HG03342 (cell line): Measurements from ENCODE around the gene TXNRD1.

Experiments used
- ATAC-seq: cut with Tn5 transposase; IDR thresholded peaks from one replicate; pipeline ENCODE4 v1.9.1; 2021; ENCODE audit warnings: mild to moderate bottlenecking, moderate library complexity; ENCODE audit not compliant: unreplicated experiment

The TXNRD1 gene

DNA sequence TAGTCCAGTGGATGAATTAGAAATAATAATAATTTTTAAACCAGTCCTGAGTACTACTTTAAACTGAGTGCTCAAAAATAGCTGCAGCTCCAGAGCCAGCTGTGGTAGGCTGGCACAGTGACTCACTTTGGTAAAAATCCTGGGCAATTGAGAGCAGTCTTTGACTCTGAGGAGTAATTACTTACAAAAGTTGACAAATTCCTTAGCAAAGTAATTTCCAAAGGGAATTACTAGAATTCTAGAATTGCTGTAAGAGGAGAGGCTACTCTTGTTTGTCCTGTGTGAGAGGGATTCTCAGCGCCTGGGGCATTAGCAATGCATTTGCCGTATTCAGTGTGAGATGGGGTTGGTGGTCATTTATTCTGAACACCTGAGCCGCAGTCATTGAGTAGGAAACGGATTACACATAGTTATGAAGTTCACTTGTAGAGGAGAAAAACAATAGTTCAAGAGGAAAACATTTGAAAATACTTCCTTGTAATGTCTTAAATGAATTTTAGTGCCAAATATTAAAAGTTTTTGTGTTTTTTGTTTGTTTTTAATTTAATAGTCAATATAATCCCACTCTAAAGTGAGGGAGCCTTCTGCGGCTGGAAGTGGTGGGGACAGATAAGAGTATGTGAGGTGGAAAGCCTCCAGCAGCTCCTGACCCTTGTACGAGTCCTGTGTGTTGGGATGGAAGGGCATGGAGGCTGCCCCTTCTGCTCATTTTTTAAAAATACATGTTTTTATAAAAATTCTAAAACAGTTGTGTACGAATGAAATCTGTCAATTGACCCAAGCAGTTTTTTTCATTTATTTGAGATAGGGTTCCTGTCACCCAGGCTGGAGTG, 129.9 kb downstream of the TXNRD1 start:
- no peak for ATAC-seq

DNA sequence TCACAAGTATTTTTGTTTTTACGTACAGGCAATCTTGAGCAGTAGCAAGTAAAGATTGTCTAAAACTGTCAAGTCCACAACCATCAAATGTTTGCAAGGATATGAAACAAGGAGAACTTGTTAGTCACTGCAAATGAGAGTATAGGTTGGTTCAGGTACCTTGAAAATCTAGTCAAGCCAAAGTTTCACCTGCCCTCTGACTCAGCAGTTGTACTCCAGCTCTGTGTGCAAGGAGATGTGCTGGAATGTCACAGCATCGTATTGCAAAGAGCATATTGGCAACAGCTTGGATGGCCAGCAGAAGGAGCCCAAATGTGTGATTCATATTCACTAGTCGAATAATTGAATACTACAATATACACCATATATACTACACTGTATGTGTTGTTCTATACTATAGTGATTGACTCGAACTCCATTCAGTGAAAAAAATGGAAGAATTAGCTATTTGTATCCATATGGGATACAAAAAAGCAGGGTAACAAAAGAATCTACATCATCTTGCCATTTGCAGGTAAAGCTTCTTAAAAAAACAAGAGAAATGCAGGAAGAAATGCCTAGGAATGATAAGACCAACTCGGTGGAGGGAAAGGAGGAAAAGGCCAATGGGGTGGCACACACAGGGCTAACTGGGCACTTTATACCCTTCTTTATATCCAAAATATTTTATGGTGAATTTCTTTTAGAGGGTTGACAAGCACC, 131.9 kb downstream of the TXNRD1 start:
- ATAC-seq: no peak

DNA sequence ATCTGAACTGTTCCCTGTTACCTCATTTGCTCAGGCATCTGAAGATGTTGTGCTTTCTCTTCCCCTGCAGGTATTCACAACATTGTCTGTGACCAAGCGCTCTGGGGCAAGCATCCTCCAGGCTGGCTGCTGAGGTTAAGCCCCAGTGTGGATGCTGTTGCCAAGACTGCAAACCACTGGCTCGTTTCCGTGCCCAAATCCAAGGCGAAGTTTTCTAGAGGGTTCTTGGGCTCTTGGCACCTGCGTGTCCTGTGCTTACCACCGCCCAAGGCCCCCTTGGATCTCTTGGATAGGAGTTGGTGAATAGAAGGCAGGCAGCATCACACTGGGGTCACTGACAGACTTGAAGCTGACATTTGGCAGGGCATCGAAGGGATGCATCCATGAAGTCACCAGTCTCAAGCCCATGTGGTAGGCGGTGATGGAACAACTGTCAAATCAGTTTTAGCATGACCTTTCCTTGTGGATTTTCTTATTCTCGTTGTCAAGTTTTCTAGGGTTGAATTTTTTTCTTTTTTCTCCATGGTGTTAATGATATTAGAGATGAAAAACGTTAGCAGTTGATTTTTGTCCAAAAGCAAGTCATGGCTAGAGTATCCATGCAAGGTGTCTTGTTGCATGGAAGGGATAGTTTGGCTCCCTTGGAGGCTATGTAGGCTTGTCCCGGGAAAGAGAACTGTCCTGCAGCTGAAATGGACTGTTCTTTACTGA, 132.9 kb downstream of the TXNRD1 start:
- no peak for ATAC-seq

DNA sequence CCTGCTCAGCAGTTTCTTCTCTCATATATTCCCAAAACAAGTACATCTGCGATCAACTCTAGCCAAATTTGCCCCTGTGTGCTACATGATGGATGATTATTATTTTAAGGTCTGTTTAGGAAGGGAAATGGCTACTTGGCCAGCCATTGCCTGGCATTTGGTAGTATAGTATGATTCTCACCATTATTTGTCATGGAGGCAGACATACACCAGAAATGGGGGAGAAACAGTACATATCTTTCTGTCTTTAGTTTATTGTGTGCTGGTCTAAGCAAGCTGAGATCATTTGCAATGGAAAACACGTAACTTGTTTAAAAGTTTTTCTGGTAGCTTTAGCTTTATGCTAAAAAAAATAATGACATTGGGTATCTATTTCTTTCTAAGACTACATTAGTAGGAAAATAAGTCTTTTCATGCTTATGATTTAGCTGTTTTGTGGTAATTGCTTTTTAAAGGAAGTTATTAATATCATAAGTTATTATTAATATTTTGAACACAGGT, 133.5 kb downstream of the TXNRD1 start:
- ATAC-seq: no peak

DNA sequence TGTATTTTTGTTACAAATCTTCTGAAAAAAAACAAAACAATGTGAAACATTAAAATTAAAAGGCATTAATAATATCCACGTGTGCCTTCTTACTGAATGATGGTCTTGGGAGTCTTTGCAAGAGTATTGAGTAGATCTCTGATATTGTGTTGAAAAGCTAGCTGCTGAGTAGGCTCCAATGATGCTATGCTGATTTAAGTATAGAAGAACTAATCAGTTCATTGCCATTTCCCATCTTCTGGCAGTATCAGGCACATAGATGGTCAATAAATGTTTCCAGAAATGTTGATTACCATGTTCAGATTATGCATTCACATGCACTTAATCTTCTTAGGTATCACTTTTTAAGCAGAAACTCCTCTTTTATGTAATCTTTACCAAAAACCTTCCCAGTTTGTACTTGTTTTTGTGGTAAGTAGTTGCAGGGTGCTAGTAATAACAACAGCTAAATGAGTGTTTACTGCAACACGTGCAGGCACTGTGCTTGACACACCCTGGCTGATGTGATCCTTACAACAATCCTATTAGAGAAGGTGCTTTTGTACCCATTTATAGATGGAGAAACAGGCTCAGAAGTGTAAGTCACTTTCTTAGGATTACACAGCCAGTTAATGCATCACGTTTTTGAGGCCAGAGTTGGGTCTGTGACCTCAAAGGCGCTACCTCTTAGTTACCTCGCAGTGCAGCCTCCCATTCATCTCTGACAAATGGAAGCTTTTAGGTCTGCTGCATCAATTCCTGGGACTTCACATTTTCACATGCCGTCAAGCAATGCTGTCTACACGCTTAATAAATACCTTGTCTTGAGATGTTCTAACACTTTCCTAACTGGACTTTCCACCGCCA, 134.9 kb downstream of the TXNRD1 start:
- ATAC-seq: no peak

DNA sequence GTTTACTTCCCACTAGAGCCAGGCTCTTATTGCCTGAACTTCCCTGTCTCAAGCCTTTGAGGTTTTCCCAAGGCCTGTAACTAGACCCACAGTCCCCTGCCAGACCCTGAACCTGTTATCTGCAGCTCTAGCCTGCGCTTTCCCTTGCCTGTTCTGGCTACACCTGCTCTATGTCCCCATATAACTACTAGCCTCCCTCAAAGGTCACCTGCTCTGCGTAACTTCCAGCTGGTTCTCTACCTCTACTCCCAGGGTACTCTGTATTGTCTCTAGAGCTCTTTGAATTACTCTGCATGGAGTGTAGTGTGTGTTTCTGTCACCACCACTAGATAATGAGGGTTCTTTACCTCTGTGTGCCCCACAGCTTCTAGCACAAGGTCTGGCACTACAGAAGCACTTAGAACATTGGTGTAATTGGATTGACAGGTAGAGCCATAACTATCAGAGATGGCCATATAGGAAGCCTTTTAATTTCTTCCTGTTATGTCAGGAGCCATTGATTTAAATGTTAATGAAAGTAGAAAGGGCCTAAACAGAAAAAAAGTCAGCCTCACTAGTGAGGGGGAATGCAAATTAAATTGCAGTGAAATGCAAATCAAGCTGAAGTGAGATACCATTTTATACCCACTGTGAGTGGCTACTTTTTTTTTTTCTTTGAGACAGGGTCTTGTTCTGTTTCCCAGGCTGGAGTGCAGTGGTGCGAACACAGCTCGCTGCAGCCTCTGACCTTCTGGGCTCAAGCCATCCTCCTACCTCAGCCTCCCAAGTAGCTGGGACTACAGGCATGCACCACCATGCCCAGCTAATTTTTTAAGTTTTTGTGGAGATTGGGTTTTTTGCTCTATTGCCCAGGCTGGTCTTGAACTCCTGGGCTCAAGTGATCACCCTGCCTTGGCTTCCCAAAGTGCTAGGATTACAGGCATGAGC, 135.7 kb downstream of the TXNRD1 start:
- no peak for ATAC-seq

DNA sequence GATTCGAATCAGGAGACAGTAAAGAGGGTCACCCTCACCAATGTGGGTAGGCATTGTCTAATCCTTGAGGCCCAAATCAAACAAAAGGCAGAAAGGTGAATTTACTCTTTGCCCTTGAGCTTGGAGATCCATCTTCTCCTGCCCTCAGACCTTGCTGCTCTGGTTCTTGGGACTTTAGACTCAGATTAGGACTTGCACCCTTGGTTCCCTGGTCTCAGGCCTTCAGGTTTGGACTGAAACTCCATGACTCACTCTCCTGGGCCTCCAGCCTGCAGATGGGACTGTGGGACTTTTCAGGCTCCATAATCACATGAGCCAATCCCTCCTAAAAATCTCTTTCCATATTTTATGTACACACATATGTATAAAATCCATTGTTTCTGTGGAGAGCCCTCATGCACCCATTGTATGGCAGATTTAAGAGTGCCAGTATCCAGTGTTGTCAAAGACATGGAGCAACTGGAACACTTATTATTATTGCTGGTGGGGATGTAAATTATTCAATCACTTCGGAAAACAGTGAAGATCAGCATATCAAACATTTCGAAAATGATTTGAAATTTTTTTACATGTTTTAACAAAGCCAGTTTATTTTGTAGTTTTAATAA, 136.6 kb downstream of the TXNRD1 start:
- no peak for ATAC-seq

DNA sequence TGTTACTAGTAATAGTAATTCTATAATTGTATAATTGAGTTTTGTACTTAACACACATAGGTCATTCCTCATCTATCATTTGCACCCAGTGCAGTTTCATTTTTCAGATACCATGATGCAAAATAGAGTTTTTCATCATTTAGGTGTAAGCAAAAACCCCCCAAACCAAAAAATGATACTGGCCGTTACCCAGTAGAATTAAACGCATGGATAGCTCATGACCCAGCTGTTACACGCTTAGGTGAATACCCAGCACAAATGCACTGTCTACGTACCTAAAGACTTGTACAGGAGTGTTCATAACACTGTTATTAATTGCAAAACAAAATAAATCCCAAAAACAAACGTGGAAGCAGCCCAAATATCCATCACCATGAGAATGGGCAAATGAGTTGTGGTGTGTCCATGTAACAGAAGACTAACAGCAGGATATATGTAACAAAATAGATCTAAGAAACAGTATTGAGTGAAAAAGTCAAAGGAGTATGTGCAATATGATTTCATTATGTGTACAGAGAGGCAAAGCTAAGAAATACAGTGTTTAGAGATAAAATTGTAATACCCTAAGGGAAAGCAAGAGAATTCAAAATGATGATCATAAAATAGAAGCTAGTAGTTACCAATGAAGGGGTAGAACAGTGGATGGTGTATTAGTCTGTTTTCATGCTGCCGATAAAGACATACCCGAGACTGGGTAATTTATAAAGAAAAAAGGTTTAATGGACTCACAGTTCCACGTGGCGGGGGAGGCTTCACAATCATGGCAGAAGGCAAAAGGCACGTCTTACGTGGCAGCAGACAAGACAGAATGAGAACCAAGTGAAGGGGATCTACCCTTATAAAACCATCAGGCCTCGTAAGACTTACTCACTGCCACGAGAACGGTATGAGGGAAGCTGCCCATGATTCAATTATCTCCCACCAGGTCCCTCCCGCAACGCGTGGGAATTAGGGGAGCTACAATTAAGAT, 137.7 kb downstream of the TXNRD1 start:
- no peak for ATAC-seq

DNA sequence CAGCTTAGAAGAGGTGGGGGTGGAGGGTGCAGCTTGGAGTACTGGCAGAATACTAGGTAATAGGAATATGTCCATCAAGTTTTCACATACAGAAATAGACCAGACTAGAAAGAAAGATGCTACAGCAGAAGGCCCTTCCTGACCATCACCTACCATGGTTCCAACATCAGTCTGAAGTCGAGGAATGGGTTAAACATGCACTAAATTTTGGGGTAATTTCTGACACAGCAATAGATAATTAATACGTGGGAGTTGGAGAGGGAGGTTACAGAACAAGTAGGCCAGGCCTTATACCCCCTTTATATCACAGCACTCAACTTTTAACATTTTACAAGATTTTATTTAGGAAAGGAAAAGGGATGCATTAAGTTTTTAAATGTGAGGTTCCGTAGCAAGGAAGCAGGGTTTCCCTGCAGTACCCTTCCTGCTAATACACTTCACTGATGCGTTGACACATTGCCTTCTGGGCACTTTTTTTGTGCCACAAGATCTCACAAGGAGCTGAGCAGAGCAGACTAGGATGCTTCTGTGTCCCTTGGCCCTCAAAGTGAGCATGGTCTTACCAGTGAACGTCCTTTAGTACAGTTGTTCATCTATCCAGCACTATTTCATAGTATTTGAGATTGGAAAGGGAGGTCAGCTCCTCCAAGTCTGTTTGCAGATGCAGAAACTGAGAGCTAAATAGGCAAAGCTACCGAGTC, 138.7 kb downstream of the TXNRD1 start:
- no peak for ATAC-seq

DNA sequence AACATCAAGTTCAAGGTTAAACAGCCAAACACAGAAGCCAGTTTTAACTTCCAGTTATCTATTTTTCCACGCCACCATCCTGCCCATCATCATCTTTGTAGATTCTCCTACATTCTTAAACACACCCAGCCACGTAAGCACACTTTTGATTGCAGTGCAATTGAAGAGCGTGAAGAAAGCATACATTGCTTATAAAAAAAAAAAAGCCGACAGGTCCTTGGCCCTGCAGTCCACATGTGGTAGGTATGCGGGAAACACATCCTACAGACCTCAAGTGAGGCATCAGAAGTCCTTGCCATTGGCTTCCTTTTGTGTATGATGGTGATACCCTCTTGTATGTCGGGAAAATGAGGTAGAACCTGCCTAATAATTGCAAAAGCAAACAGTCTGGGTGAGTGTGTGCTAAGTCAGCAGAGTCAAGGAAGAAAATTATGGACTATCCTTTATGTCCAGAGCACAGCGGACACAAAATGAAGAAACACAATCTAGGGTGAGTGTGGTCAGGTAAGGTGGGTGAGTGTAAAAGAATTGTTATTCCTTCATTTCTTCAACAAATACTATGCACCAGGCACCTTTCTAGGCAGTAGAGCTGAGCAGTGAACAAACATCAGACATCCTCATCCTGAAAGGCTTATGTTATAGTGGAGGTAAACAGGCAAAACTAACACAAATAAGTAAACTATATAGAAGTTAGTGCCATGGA, 139.4 kb downstream of the TXNRD1 start:
- no peak for ATAC-seq

DNA sequence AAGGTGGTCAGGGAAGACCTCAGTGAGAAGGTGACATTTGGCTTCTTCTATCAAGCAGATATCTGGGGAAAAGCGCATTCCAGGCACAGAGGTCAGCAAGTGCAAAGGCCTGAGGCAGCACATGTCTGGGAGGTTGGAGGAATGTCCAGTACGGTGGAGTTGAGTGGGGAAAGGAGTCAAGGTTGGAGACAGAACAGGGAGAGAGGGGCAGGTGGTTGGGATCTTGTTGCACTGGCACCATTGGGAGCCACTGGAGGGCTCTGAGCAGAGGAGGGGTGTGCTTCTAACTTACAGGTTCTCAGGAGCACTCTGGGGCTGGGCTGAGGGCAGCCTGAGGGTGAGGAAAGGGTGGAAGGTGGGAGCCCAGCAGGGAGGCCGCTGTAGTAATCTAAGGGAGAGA, 140.1 kb downstream of the TXNRD1 start:
- ATAC-seq: no peak

DNA sequence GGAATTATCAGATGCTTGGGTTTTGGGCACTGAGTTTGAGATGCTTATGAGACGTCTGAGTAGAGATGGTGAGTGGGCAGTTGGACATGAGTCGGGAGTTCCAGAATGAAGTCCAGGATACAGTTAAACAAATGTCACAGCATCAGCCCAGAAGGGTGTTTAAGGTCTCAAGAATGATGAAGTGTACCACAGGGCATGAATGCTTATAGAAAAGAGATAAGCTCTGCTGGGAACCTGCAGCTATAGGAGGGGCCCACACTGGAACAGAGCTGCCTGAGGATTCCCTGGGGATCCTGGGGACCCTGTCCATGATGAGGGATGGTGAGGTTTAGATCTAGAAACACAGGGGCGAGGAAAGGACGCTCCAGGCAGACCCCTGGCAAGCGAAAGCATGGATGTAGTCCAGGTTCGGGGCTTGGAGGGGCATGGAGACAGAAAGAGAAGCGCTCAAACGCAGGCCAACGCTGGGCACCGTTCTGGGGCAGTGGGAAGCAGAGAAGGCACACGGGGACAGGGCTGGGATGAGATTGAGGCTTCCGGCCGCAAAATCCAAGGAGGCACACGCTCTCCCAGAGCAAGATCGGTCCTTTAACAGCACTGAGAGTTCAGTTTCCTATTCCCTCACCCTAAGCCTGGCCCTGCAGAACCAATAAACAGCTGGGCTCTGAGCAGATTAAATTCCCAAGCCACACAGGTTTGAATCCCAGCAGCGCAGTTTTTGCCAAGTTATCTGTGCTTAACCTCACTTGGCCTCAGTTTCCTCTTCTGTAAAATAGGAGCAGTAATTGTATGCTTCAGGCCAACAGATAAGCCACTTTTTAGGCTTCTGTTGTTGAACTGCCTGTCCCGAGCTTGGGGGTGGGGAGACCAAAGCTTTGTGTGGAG, 140.9 kb downstream of the TXNRD1 start:
- ATAC-seq: no peak

DNA sequence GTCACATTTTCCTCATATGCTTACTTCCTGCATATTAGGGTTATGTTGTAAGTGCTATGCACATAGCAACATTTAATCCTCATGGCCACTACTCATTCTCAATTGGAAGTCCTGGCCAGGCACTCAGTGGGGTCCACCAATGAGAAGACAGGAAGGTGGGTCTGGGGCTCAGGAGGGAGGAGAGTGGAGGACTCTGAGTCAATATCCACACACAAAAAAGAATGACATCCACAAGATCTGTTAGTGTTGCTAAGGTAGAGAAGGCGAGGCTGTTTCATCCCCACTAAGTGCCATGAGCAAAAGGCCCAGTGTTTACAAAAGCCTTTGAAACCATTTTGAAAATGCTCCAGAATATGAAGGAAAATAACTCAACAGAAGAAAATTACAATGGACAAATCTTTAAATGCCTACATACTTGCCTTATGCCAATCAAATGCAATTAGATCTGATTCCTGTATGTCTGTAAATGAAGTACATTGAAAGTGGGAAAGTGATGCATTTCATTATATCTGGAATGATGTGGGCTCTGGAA, 141.9 kb downstream of the TXNRD1 start:
- ATAC-seq: no peak

DNA sequence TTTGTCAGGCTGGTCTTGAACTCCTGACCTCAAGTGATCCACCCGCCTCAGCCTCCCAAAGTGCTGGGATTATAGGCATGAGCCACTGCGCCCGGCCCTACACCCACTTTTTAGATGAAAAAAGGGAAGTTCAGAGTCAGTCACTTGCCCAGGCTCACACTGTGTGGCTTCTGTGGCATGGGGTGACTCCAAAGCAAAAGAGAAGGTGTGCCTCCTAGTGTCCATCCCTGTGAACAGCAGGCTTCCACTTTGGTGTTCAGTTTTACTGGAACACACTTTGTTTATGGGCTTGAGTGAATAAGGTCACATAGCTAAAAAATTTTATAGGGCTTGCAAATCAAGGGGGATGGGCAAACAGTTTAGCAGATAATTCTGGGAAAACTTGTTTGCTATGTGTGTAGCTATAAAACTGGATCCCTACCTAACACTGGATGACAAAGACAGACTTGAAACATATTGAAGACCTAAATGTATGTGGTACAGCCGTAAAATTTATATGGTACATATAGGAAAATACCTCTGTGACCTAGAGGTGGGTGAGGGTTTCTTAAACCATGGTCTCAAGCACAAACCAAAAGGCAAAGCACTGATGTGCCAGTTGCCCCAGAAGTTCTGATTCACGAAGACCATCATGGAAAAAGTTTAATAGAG, 142.9 kb downstream of the TXNRD1 start:
- ATAC-seq: peak; percentile 91

DNA sequence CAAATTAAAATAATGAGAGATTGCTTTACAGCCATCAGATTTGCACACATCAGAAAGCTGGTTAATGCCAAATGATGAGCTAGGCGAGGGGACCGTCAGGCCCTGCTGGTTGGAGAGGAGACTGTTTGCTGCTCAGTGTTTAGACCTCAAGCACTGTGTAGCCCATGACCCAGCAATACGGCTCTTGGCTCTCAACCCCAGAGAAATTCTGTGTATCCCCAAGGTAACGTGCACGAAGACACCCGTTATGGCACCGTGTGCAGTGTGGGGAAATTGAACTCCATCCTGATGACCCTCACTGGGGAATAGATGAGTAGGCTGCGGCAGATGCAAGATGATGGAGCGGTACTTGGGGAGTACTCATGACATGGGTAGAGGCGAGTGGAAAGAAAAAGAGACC, 143.6 kb downstream of the TXNRD1 start:
- no peak for ATAC-seq
